Caco-2 (cell line): Measurements from ENCODE around the gene RIOK2. TPM values are rescaled to one million over a fixed set of nuclear protein-coding genes. Genes with fewer than 3 reads are reported as not detected.

Source experiments
- BruUV-seq: library from RNA; stranded (reverse); fragments of 400-500 nt; replicated peaks from 2 replicates; lab custom pipeline; 2021; lab: Mats Ljungman, UMichigan
- CTCF ChIA-PET: fragments of 300-600 bp; sonication (Branson Sonifier 250); formaldehyde crosslinking; loops from one replicate; lab custom pipeline; 2022; ENCODE audit warnings: antibody characterized with exemption; lab: Charles Lee
- POLR2A ChIA-PET: fragments of 300-600 bp; sonication (Branson Sonifier 250); formaldehyde crosslinking; loops from one replicate; lab custom pipeline; 2022; ENCODE audit warnings: antibody characterized with exemption; lab: Charles Lee
- DNase-seq, 2 experiments: peaks; one replicate each; pipeline versions ENCODE4 v3.0.0 to v3.0.0-alpha.2; 2020 to 2022
- H3K27me3 ChIP-seq: replicated peaks from 2 replicates; pipeline ENCODE4 v1.6.0; 2011; ENCODE audit warnings: low read length; ENCODE audit not compliant: control insufficient read depth, insufficient read depth
- H3K36me3 ChIP-seq: 2 replicates; pipeline ENCODE4 v1.5.1; 2011; ENCODE audit warnings: low read length; ENCODE audit not compliant: control insufficient read depth, insufficient read depth
- H3K4me1 ChIP-seq: fragments of 250-450 bp; sonication (Bioruptor Pico); 2 replicates; pipeline ENCODE4 v1.5.1; 2020; ENCODE audit warnings: mild to moderate bottlenecking
- H3K4me3 ChIP-seq: 2 replicates; pipeline ENCODE4 v1.5.1; 2011; ENCODE audit warnings: low read depth, mild to moderate bottlenecking, control low read depth, low read length
- H3K9me3 ChIP-seq: fragments of 250-450 bp; sonication (Bioruptor Pico); 2 replicates; pipeline ENCODE4 v1.5.1; 2020; ENCODE audit warnings: mild to moderate bottlenecking, moderate library complexity
- H3K27ac Mint-ChIP-seq: one replicate; pipeline ENCODE4 v1.8.0; 2022; ENCODE audit warnings: mixed read lengths; ENCODE audit not compliant: unreplicated experiment
- H3K27me3 Mint-ChIP-seq: one replicate; pipeline ENCODE4 v1.8.0; 2022; ENCODE audit warnings: mixed read lengths; ENCODE audit not compliant: insufficient read depth, unreplicated experiment
- H3K36me3 Mint-ChIP-seq: one replicate; pipeline ENCODE4 v1.8.0; 2022; ENCODE audit warnings: mild to moderate bottlenecking, mixed read lengths; ENCODE audit not compliant: insufficient read depth, unreplicated experiment
- H3K4me1 Mint-ChIP-seq: one replicate; pipeline ENCODE4 v1.8.0; 2022; ENCODE audit warnings: low read depth, mixed read lengths; ENCODE audit not compliant: unreplicated experiment
- H3K4me3 Mint-ChIP-seq: one replicate; pipeline ENCODE4 v1.8.0; 2022; ENCODE audit warnings: mild to moderate bottlenecking, moderate library complexity, mixed read lengths; ENCODE audit not compliant: unreplicated experiment
- H3K9me3 Mint-ChIP-seq: one replicate; pipeline ENCODE4 v1.8.0; 2022; ENCODE audit warnings: mixed read lengths; ENCODE audit not compliant: unreplicated experiment
- CTCF ChIP-seq, 2 experiments: fragments of 200-600 bp in 1 of 2; IDR thresholded peaks; 1 replicate in 1 of 2; 2 replicates in 1 of 2; pipeline versions ENCODE4 v1.5.1 to v1.8.0; 2011 to 2022; ENCODE audit warnings: antibody characterized with exemption in 1 of 2, control low read depth in 1 of 2, inconsistent platforms in 1 of 2, low read depth in 1 of 2, low read length in 1 of 2, mild to moderate bottlenecking in 1 of 2, moderate library complexity in 1 of 2; ENCODE audit not compliant: insufficient read depth in 1 of 2, severe bottlenecking in 1 of 2, unreplicated experiment in 1 of 2
- intact Hi-C: fragments of 100-400 bp; cut with micrococcal nuclease; formaldehyde crosslinking; loops from one replicate; pipeline ENCODE4 v1.10.0; 2022; ENCODE audit not compliant: unreplicated experiment
- total RNA-seq: library from RNA; stranded (reverse); gene quantifications from 2 replicates; pipeline ENCODE4 v1.2.3, GENCODE V29; 2022

The RIOK2 gene
- total RNA-seq, 1 experiment from 2014 or later: 36.3 TPM

GRCh38 chr5:97208714-97209113 lies 25.7 kb upstream of the RIOK2 start:
- H3K27me3 ChIP-seq: no peaks in the 10 kb centered on the region; the same call in 1 of the 2 replicates
- H3K36me3 ChIP-seq: no peaks in the 10 kb centered on the region
- no peak overlapping the region for H3K4me3 ChIP-seq
- ChIA-PET POLR2A (no interaction called here), CTCF (interaction anchor here (0.6 to 1.0 kb wide), 2 partner anchors 23 to 29 kb away, joined by 3 read pairs; no protein-coding TSS in a partner anchor)
- H3K4me1 Mint-ChIP-seq: no peaks in the 10 kb centered on the region
- DNase-seq: no peak
- no peaks in the 10 kb centered on the region for H3K4me1 ChIP-seq
- no peak overlapping the region for H3K27ac Mint-ChIP-seq
- no peak for TF ChIP-seq CTCF (IDR thresholded peaks at IDR 0.05; ENCODE audit: insufficient read depth in 1 of 2, low read depth in 1 of 2, low read length in 1 of 2, severe bottlenecking in 1 of 2, unreplicated experiment in 1 of 2)
- no peaks in the 10 kb centered on the region for H3K27me3 Mint-ChIP-seq
- H3K4me3 Mint-ChIP-seq: no peak overlapping the region
- intact Hi-C loops: no loop called here
- no peaks in the 10 kb centered on the region for H3K36me3 Mint-ChIP-seq
- peaks cover 9% of the 10 kb centered on the region; the same call in 1 of the 2 replicates for H3K9me3 ChIP-seq
- peaks cover 3% of the 10 kb centered on the region for H3K9me3 Mint-ChIP-seq
- no TSS peak for BruUV-seq

- Mint-ChIP-seq H3K4me3 (no peak overlapping the region), H3K4me1 (no peaks in the 10 kb centered on the region), H3K9me3 (no peaks in the 10 kb centered on the region), H3K27ac (no peak overlapping the region), H3K36me3 (no peaks in the 10 kb centered on the region), H3K27me3 (no peaks in the 10 kb centered on the region)
- no peak overlapping the region for H3K4me3 ChIP-seq
- intact Hi-C loops: no loop called here
- H3K9me3 ChIP-seq: peaks cover 7% of the 10 kb centered on the region; the same call in 1 of the 2 replicates
- ChIA-PET POLR2A (no interaction called here), CTCF (interaction anchor here (1.0 kb wide), 1 partner anchor 23 kb away, joined by 3 read pairs; no protein-coding TSS in a partner anchor)
- no peaks in the 10 kb centered on the region for H3K36me3 ChIP-seq
- BruUV-seq: no TSS peak
- DNase-seq: no peak
- H3K4me1 ChIP-seq: no peaks in the 10 kb centered on the region
- TF ChIP-seq CTCF (IDR thresholded peaks at IDR 0.05; ENCODE audit: insufficient read depth in 1 of 2, low read depth in 1 of 2, low read length in 1 of 2, severe bottlenecking in 1 of 2, unreplicated experiment in 1 of 2): no peak
- H3K27me3 ChIP-seq: no peaks in the 10 kb centered on the region; the same call in 1 of the 2 replicates
These were observed 25.2 kb upstream of the RIOK2 start for GRCh38 chr5:97208184-97208713.

GRCh38 chr5:97194366-97194765 lies 11.3 kb upstream of the RIOK2 start:
- Mint-ChIP-seq H3K9me3 (peaks cover 19% of the 10 kb centered on the region), H3K27ac (no peak overlapping the region), H3K4me1 (no peaks in the 10 kb centered on the region), H3K36me3 (no peaks in the 10 kb centered on the region), H3K4me3 (no peak overlapping the region), H3K27me3 (no peaks in the 10 kb centered on the region)
- no peak for DNase-seq
- H3K27me3 ChIP-seq: no peaks in the 10 kb centered on the region
- intact Hi-C loops: no loop called here
- no peak overlapping the region for H3K4me3 ChIP-seq
- no peak for TF ChIP-seq CTCF (IDR thresholded peaks at IDR 0.05; ENCODE audit: insufficient read depth in 1 of 2, low read depth in 1 of 2, low read length in 1 of 2, severe bottlenecking in 1 of 2, unreplicated experiment in 1 of 2)
- no peaks in the 10 kb centered on the region for H3K9me3 ChIP-seq
- CTCF ChIA-PET: no interaction called here
- no peaks in the 10 kb centered on the region for H3K36me3 ChIP-seq
- no TSS peak for BruUV-seq
- peaks cover 5% of the 10 kb centered on the region; the same call in 1 of the 2 replicates for H3K4me1 ChIP-seq
- POLR2A ChIA-PET: no interaction called here
